Measurements from ENCODE around the gene KDM8.

KDM8 gene

GRCh38 chr16:27232061-27232900 is 29.0 kb downstream of the KDM8 start:
- DNase-seq, result no peak

- DNase-seq, result no peak
Measured at GRCh38 chr16:27232901-27233625, 29.7 kb downstream of the KDM8 start.

DNA sequence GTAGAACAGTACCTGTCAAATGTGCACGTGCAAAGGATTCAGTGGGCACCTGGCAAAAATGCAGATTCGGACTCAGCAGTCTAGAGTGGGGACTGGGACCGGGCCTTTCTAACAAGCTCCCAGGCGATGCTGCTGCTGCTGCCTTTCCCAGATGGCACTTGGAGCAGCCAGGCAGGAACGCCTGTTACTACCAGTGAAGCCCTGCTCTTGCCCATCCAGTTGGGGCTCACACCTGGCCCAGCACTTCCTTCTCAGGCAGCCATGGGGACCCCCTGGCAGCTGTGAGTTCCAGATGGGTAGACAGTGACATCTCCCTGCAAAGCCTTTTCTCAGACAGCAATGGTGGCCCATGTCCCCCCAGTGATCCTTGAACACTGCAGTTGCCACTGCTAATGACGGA is 30.4 kb downstream of the KDM8 start:
- no peak for DNase-seq

- no peak for DNase-seq
Measured at GRCh38 chr16:27234171-27234570, 30.8 kb downstream of the KDM8 start.

GRCh38 chr16:27234603-27235002 is 31.3 kb downstream of the KDM8 start:
- DNase-seq, result no peak

- DNase-seq, result peak; percentile 81
Measured at GRCh38 chr16:27235055-27235937, 32.0 kb downstream of the KDM8 start.

DNA sequence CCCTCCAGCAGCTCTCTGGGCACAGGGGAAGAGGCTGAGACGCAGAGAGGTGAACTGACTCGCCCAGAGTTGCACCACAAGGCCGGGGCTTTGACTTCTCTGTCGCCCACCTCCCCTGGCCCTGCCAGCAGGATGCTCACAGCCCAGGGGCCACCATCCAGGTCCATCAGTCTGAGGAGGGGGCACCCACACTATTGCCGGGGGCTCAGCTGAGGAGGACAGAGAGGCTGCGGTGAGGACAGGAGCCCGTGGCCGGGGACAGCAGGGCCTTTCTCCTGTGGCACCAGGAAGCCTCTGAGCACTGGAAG is 32.6 kb downstream of the KDM8 start:
- DNase-seq, result no peak

DNA sequence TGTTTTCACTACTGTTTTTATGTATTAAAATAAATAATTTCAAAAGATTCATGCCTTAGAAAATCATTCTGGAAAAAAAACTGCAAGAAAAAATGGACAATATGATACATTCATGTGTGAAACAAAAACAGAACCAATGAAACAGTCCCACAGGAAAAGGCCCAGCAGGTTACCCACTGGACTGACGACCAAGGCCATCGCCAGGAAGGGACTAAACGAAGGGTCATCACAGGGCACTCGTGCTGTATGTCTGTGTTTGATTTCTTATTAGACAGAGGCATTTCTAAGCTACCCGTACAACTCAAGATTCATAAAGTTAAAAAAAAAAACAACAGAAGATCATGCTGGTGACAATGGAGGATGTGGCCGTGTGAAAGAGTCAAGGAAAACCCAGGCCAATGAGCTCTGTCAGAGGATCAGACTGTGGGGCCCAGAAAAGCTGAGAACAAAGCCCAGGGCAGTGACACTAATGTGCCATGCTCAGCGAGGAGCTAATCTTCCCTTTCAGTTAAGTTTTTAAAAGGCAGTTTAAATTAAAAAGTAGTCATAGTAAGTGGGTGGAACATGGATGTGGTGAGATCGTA is 33.4 kb downstream of the KDM8 start:
- no peak for DNase-seq

- no peak for DNase-seq
Measured at GRCh38 chr16:27237219-27238015, 34.1 kb downstream of the KDM8 start.

- DNase-seq, result no peak
Measured at GRCh38 chr16:27238016-27238587, 34.8 kb downstream of the KDM8 start.

- no peak for DNase-seq
Measured at GRCh38 chr16:27238591-27238990, 35.3 kb downstream of the KDM8 start.

- DNase-seq, result no peak
Measured at GRCh38 chr16:27239026-27239425, 35.7 kb downstream of the KDM8 start.

DNA sequence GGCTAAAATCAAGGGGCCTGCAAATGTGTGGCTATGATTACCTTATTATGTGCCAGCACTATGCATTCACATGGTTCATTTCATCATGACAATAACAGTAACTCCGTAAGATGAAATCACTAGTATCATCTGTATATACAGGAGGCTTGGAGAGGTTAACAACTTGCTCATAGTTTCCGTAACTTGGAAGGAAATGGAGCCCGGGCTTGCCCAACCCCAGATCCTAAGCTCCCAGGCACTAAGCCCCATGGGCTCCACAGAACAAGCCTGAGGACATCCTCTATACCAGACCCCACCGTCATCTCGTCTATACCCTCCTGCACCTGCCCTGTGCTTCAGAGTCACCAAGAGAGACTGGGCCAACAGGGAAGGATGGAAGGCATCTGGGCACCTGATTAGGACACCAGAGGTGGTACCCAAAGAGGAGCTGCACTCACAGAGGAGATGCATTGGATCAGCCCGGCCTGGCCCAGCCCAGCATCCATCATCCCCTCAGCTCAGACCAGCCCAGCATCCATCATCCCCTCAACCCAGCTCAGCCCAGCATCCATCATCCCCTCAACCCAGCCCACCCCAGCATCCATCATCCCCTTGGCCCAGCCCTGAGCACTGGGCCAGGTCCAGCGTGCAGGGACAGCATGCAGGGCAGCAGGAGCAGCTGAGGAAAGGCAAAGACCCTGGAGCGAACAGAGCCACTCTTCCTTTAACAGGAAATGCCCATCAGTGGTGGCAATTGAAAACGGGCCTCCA is 36.8 kb downstream of the KDM8 start:
- no peak for DNase-seq

DNA sequence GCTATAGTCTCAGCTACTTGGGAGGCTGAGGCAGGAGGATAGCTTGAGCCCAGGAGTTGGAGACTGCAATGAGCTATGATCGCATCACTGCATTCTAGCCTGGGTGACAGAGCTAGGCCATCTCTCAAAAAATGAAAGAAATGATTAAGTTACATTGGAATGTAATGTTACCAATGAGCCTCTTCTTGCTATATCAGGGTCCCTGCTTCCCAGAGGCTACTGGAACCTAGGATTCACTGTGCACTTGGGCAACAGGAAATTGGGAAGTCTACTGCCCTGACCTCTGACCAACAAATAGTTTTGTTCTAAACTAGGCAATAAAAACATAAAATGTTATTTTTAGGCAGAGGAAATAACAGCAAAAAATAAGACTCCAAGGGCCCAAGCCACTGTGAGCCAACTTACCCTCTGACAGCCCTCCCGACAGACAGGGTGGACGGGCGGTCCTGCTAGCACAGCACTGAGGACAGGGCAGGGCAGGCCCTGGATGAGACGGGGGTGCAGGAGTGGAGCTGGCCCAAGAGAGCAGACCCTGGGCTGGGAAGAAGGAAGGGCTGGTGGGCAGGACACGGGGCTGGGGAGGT is 37.7 kb downstream of the KDM8 start:
- DNase-seq, result no peak

DNA sequence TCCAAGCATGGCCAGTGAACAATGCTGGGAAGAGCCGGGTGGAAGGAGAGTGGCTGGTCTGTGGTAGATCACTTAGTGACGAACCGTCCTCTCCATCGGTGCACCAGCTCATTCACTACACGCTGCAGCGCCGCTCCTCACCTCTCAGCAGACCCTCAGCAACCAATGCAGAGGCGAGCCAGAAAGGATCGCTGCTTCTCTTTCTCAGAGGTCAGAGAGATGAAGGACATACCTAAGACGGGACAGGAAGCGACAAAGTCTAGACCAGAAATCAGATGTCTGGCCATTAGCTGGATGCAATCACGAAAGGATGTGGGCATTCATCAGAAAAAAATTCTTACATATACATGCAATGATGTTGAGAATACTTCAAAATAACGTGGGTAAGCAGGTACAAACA is 38.3 kb downstream of the KDM8 start:
- DNase-seq, result no peak

GRCh38 chr16:27242398-27242797 is 39.1 kb downstream of the KDM8 start:
- DNase-seq, result no peak

- no peak for DNase-seq
Measured at GRCh38 chr16:27242868-27243590, 39.7 kb downstream of the KDM8 start.

GRCh38 chr16:27243725-27244362 is 40.5 kb downstream of the KDM8 start:
- no peak for DNase-seq

GRCh38 chr16:27244363-27244755 is 41.0 kb downstream of the KDM8 start:
- DNase-seq, result no peak
